ENCODE results near the gene TRIM66. TPM values are rescaled to one million over a fixed set of nuclear protein-coding genes. Genes with fewer than 3 reads are reported as not detected.

Gene TRIM66
- total RNA-seq, 1 donor from 2014 or later, result 4.2 TPM

DNA sequence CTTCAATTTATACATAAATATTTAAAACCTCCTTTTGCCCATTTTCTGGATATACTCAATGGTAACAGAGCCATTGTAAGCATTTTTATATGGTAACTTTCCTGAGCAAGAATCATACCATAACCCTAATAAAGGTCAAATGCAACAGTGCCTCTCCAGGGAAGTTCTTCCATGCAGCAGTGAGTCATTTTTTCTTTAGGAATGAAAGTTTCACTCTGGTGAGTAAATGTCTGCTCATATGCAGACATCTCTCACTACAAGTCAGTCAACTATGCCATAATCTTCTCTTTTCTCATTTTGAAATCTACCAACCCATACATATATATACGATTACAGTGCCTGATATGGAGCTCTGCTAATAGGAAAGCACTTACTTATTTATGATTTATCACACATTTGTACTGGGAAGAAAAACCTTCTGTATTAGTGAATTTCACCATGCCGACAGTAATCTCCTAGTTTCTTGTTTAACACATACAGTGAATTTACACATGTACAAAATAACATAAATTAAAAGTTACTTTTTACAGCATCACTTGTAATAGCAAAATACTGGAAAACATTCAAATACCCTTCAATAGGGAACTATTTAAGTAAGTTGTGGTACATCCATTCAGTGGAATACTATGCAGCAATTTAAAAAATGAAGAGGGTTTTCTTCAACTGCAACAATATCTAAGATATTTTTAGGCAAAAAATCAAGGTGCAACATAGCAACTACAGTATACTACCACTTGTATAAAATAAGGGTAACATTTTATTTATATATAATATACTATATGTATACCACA lies 104.5 kb downstream of the TRIM66 start:
- Histone ChIP-seq H3K27me3 (ENCODE audit: control insufficient read depth, insufficient read depth, low read length) (no peaks in the 10 kb centered on the region), H3K36me3 (ENCODE audit: control insufficient read depth, insufficient read depth, low read length) (no peaks in the 10 kb centered on the region), H3K4me3 (ENCODE audit: low read depth, low read length) (no peak overlapping the region)
- TF ChIP-seq, protein P1, sequence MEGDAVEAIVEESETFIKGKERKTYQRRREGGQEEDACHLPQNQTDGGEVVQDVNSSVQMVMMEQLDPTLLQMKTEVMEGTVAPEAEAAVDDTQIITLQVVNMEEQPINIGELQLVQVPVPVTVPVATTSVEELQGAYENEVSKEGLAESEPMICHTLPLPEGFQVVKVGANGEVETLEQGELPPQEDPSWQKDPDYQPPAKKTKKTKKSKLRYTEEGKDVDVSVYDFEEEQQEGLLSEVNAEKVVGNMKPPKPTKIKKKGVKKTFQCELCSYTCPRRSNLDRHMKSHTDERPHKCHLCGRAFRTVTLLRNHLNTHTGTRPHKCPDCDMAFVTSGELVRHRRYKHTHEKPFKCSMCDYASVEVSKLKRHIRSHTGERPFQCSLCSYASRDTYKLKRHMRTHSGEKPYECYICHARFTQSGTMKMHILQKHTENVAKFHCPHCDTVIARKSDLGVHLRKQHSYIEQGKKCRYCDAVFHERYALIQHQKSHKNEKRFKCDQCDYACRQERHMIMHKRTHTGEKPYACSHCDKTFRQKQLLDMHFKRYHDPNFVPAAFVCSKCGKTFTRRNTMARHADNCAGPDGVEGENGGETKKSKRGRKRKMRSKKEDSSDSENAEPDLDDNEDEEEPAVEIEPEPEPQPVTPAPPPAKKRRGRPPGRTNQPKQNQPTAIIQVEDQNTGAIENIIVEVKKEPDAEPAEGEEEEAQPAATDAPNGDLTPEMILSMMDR (IDR thresholded peaks at IDR 0.05; ENCODE audit: insufficient read depth, low read length, poor library complexity, severe bottlenecking), result no peak
- DNase-seq (ENCODE audit: low read depth), result no peak

DNA sequence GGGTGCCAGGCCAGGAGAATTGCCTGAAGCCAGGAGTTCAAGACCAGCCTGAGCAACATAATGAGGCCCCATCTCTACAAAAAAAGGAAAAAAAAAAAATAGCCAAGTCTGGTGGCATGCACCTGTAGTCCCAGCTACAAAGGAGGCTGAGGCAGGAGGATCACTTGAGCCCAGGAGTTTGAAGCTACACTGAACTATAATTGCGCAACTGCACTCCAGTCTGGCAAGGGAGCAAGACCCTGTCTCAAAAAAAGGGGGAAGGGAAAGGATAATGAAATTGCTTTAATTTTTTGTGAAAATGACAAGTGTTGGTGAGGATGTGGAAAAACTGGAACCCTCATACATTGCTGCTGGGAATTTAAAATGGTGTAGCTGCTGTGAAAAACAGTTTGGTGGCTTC lies 107.7 kb downstream of the TRIM66 start:
- H3K4me3 ChIP-seq (ENCODE audit: low read depth, low read length), result no peak overlapping the region
- TF ChIP-seq, protein P1 (IDR thresholded peaks at IDR 0.05; ENCODE audit: insufficient read depth, low read length, poor library complexity, severe bottlenecking), result no peak
- H3K36me3 ChIP-seq (ENCODE audit: control insufficient read depth, insufficient read depth, low read length), result no peaks in the 10 kb centered on the region
- DNase-seq (ENCODE audit: low read depth), result no peak
- no peaks in the 10 kb centered on the region for H3K27me3 ChIP-seq (ENCODE audit: control insufficient read depth, insufficient read depth, low read length)

DNA sequence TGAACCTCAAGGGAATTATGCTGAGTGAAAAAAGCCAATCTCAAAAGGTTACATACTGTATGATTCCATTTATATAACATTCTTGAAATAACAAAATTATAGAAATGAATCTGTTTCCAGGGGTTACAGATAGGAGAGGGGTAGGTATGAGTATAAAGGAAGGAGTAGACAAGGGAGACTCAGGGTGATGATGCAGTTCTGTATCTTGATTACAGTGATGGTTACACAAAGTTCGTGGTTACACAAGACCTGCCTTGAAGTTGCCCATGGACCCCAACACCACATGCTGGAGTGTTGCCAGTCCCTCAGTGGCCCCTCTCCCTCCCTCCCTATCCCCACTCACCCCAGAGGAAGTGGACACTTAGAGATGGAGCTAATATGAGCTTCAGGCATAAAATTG lies 108.7 kb downstream of the TRIM66 start:
- H3K27me3 ChIP-seq (ENCODE audit: control insufficient read depth, insufficient read depth, low read length), result no peaks in the 10 kb centered on the region
- DNase-seq (ENCODE audit: low read depth), result no peak
- no peaks in the 10 kb centered on the region for H3K36me3 ChIP-seq (ENCODE audit: control insufficient read depth, insufficient read depth, low read length)
- TF ChIP-seq, protein P1 (IDR thresholded peaks at IDR 0.05; ENCODE audit: insufficient read depth, low read length, poor library complexity, severe bottlenecking), result no peak
- H3K4me3 ChIP-seq (ENCODE audit: low read depth, low read length), result no peak overlapping the region

DNA sequence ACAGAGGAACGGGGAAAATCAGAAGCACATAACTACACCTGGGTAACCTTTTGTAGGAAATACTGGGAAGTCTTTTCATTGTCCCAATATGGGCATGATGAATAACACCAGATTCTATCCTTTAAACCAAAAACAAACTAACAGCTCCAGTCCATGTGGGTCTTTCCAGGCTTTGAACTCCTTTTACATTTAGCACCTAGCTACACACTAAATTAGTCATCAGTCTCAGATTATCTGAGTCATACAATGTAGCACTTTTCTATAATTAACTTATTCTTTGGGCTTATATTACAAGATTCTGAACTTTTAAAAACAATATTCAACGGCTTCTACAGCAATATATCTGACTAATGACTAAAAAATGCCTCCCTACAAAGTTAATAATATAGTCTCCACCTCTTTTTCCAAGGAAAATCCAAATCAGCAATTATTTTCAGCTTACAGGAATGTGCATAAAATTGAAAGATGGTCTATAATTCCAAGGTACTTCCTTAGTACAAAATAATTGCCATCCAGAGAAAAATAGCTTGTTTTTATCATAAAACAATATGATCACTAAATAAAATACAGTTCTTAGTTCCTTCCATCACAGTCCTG lies 114.8 kb downstream of the TRIM66 start:
- no peak overlapping the region for H3K4me3 ChIP-seq (ENCODE audit: low read depth, low read length)
- TF ChIP-seq, protein P1 (IDR thresholded peaks at IDR 0.05; ENCODE audit: insufficient read depth, low read length, poor library complexity, severe bottlenecking), result no peak
- H3K27me3 ChIP-seq (ENCODE audit: control insufficient read depth, insufficient read depth, low read length), result no peaks in the 10 kb centered on the region
- no peaks in the 10 kb centered on the region for H3K36me3 ChIP-seq (ENCODE audit: control insufficient read depth, insufficient read depth, low read length)
- peak; percentile 7 for DNase-seq (ENCODE audit: low read depth)

DNA sequence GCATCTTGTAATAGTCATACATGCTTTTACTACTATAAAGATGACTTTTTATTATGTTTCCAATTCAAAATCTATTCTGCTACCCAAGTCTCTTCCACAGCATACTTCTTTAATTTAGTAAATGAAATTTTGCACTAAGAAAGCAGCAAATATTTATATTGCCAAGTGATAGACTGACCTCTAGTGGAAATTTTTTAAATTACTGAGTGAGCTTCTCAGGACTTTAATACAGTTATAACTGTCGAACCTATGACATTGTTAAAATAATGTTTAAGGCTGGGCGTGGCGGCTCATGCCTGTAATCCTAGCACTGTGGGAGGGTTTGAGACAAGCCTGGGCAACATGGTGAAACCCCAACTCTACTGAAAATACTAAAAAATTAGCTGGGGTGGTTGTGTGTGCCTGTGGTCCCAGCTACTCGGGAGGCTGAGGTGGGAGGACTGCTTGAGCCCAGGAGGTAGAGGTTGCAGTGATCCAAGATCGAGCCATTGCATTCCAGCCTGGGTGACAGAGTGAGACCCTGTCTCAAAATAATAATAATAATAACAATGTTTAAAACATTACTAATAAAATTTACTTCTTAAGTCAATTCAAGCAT lies 115.8 kb downstream of the TRIM66 start:
- TF ChIP-seq, protein P1 (IDR thresholded peaks at IDR 0.05; ENCODE audit: insufficient read depth, low read length, poor library complexity, severe bottlenecking), result peak; percentile 30
- H3K27me3 ChIP-seq (ENCODE audit: control insufficient read depth, insufficient read depth, low read length), result no peaks in the 10 kb centered on the region
- DNase-seq (ENCODE audit: low read depth), result no peak
- H3K4me3 ChIP-seq (ENCODE audit: low read depth, low read length), result no peak overlapping the region
- no peaks in the 10 kb centered on the region for H3K36me3 ChIP-seq (ENCODE audit: control insufficient read depth, insufficient read depth, low read length)
